Measurements from ENCODE around the gene RNF220.

- no peak for TF ChIP-seq POLR2A (IDR thresholded peaks at IDR 0.05)
- TF ChIP-seq POLR2AphosphoS5 (IDR thresholded peaks at IDR 0.05; ENCODE audit: insufficient read depth in 1 of 2, low read depth in 1 of 2): no peak
- no peak for TF ChIP-seq CTCF (IDR thresholded peaks at IDR 0.05)
Observed at GRCh38 chr1:44401256-44402228, 3.5 kb upstream of the RNF220 start.
